Esophagus squamous epithelium (tissue), 5 donors: ENCODE data around the gene NAXE. TPM values are rescaled to one million over a fixed set of nuclear protein-coding genes. Genes with fewer than 3 reads are reported as not detected.

Experiments
- DNase-seq: peaks from one replicate; lab custom pipeline; 2025; lab: John Stamatoyannopoulos, UW
- H3K27ac ChIP-seq, 4 donors: fragments of 200-600 bp; sonication (generic); one replicate each; pipeline ENCODE4 v1.5.1; 2016 to 2019; ENCODE audit warnings: mild to moderate bottlenecking in 1 of 4
- H3K27me3 ChIP-seq, 4 donors: fragments of 200-600 bp; sonication (generic); 1 replicate in 3 of 4; 2 replicates in 1 of 4; pipeline versions ENCODE4 v1.5.1 to v1.6.0; 2017 to 2021; ENCODE audit warnings: antibody characterized with exemption in 1 of 4
- H3K36me3 ChIP-seq, 3 donors: fragments of 200-600 bp; sonication (generic); one replicate each; pipeline ENCODE4 v1.5.1; 2016 to 2019
- H3K4me1 ChIP-seq, 3 donors: fragments of 200-600 bp; sonication (generic); one replicate each; pipeline ENCODE4 v1.5.1; 2017 to 2019
- H3K4me3 ChIP-seq, 4 donors: fragments of 200-600 bp; sonication (generic); 1 replicate in 3 of 4; 2 replicates in 1 of 4; pipeline ENCODE4 v1.5.1; 2016 to 2019; ENCODE audit warnings: mild to moderate bottlenecking in 2 of 4, moderate library complexity in 1 of 4
- H3K9me3 ChIP-seq, 3 donors: fragments of 200-600 bp; sonication (generic); one replicate each; pipeline ENCODE4 v1.5.1; 2016 to 2019
- POLR2A ChIP-seq, 4 donors: fragments of 450-650 bp; IDR thresholded peaks; one replicate each; pipeline ENCODE4 v1.6.1; 2017; ENCODE audit warnings: antibody characterized with exemption in 4 of 4, mild to moderate bottlenecking in 4 of 4, moderate library complexity in 3 of 4
- WGBS, 2 donors: methylation state at CpG; one replicate each; pipeline ENCODE4 v1.1.5; 2018; 5-methylcytosine and 5-hydroxymethylcytosine counted together
- intact Hi-C: fragments of 100-400 bp; cut with DNase I; formaldehyde crosslinking; loops from one replicate; pipeline ENCODE4 v1.15.0; 2022
- total RNA-seq, 4 donors: library from RNA; depleted of rRNA; stranded (reverse); fragments of >200 nt; gene quantifications; one replicate each; pipeline ENCODE4 v1.1.0, GENCODE V29; 2016
- TF ChIP-seq, protein P1 (sequence below), 6 experiments: fragments of 450-650 bp in 4 of 6; fragments of 200-600 bp in 2 of 6; sonication (generic) in 2 of 6; IDR thresholded peaks; one replicate each; pipeline ENCODE4 v1.5.1; 2016 to 2019; ENCODE audit warnings: antibody characterized with exemption in 6 of 6, mild to moderate bottlenecking in 4 of 6, moderate library complexity in 4 of 6
- donor health status: DM: yes; HTN: yes; CAD: no.

NAXE gene
- total RNA-seq, 4 donors from 2014 or later: 36.5 to 64.4 (median 52.8) TPM

- H3K36me3 ChIP-seq: no peaks in the 10 kb centered on the region
- no peak overlapping the region for H3K4me3 ChIP-seq
- no peaks in the 10 kb centered on the region for H3K9me3 ChIP-seq
- H3K4me1 ChIP-seq: peaks cover 7 to 15% (median 11%) of the 10 kb centered on the region in 3 donors
- intact Hi-C loops: no loop called here
- 60 to 61% methylated on average over 3 to 5 of the region's 6 CpGs for WGBS, 2 donors
- H3K27ac ChIP-seq: no peak overlapping the region
- H3K27me3 ChIP-seq: peaks cover 11 to 100% (median 28%) of the 10 kb centered on the region in 4 donors
- TF ChIP-seq POLR2A (IDR thresholded peaks at IDR 0.05): no peak
- TF ChIP-seq, protein P1, sequence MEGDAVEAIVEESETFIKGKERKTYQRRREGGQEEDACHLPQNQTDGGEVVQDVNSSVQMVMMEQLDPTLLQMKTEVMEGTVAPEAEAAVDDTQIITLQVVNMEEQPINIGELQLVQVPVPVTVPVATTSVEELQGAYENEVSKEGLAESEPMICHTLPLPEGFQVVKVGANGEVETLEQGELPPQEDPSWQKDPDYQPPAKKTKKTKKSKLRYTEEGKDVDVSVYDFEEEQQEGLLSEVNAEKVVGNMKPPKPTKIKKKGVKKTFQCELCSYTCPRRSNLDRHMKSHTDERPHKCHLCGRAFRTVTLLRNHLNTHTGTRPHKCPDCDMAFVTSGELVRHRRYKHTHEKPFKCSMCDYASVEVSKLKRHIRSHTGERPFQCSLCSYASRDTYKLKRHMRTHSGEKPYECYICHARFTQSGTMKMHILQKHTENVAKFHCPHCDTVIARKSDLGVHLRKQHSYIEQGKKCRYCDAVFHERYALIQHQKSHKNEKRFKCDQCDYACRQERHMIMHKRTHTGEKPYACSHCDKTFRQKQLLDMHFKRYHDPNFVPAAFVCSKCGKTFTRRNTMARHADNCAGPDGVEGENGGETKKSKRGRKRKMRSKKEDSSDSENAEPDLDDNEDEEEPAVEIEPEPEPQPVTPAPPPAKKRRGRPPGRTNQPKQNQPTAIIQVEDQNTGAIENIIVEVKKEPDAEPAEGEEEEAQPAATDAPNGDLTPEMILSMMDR (IDR thresholded peaks at IDR 0.05): no peak
- no peak for DNase-seq
Measured at GRCh38 chr1:156639601-156640101, 48.1 kb downstream of the NAXE start.

DNA sequence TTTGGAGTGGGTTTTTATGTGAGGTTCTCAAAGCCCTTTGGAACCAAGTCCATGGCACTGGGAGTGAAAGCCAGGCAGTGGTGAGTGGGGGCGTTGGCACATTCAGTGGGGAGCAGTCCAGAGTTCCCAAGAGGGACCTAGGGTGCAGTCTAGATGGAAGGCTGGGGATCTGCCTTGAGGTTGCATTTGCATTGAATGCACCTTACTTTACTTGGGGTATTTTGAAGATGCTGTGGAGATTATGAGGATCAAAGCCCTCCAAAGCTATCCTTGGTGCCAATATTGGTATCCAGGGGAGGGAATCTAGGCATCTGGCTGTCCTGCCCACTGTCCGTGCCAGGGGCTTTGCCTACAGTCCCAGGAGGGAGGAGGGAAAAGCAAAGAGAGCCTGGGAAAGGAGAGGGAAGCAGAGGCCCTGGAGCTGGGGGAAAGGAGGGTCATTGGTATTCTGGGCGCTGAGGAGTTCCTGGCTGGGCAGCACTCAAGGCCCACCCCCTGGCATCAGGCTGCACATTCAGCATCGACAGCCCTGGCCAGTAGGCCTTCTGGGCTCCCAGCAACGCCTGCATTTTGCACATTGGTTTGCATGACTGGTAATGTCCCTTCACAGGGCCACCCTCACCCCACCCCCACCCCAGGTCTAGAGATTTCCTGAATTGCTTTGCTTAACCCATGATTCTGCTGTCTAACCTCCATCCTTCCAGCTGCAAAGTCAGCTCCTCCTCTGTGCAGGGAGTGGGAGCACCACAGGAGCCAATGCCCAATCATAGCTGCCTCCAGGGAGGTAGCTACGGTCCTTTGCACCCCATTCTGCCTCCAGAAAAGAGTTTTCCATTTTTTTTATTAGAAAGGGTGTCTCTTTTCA is 49.5 kb downstream of the NAXE start:
- no peaks in the 10 kb centered on the region for H3K9me3 ChIP-seq
- peaks cover 11 to 100% (median 28%) of the 10 kb centered on the region in 4 donors for H3K27me3 ChIP-seq
- intact Hi-C loops: no loop called here
- WGBS, 2 donors: 20 to 30% methylated on average over 5 of the region's 6 CpGs
- H3K4me3 ChIP-seq: peak overlapping the region in 2 of 4 donors; percentile 41 to 62
- no peaks in the 10 kb centered on the region for H3K36me3 ChIP-seq
- H3K27ac ChIP-seq: no peak overlapping the region
- peaks cover 7 to 15% (median 11%) of the 10 kb centered on the region in 3 donors for H3K4me1 ChIP-seq
- TF ChIP-seq POLR2A (IDR thresholded peaks at IDR 0.05): no peak
- TF ChIP-seq, protein P1 (IDR thresholded peaks at IDR 0.05): no peak
- no peak for DNase-seq

DNA sequence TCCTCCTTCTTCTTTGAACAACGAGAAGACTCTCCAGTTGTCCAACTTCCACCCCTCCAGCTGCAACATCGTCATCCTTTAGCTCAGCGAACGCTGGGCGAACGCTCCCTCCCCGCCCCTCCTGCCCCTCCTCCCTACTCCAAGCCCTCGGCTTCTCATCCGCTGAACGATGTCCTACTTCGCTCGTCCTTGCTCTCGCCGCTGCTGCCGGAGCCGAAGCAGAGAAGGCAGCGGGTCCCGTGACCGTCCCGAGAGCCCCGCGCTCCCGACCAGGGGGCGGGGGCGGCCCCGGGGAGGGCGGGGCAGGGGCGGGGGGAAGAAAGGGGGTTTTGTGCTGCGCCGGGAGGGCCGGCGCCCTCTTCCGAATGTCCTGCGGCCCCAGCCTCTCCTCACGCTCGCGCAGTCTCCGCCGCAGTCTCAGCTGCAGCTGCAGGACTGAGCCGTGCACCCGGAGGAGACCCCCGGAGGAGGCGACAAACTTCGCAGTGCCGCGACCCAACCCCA is 50.2 kb downstream of the NAXE start, which contains the start of gene BCAN:
Gene BCAN (plus strand): TSS at position 357 of the 504 bp plus-strand sequence. CDS start 3,938 bp downstream, outside the sequence.
- intact Hi-C loops: no loop called here
- Histone ChIP-seq H3K9me3 (no peaks in the 10 kb centered on the region), H3K27me3 (peaks cover 11 to 100% (median 28%) of the 10 kb centered on the region in 4 donors), H3K27ac (no peak within 1 kb of the TSS), H3K4me3 (peak within 1 kb of the TSS in 3 of 4 donors; percentile 8 to 62 (median 41)), H3K36me3 (no peaks in the 10 kb centered on the region), H3K4me1 (peaks cover 7 to 15% (median 11%) of the 10 kb centered on the region in 3 donors)
- 0 to 1% methylated on average over 9 to 10 of the region's 46 CpGs for WGBS, 2 donors
- TF ChIP-seq, protein P1 (IDR thresholded peaks at IDR 0.05): no peak
- no peak for TF ChIP-seq POLR2A (IDR thresholded peaks at IDR 0.05)
- no peak for DNase-seq

- no peak for DNase-seq
- H3K36me3 ChIP-seq: no peaks in the 10 kb centered on the region
- H3K27ac ChIP-seq: no peak overlapping the region
- TF ChIP-seq POLR2A (IDR thresholded peaks at IDR 0.05): no peak
- TF ChIP-seq, protein P1 (IDR thresholded peaks at IDR 0.05): no peak
- intact Hi-C loops: no loop called here
- 32 to 37% methylated on average over 5 to 7 of the region's 40 CpGs for WGBS, 2 donors
- peak overlapping the region in 3 of 4 donors; percentile 8 to 62 (median 41) for H3K4me3 ChIP-seq
- no peaks in the 10 kb centered on the region for H3K9me3 ChIP-seq
- peaks cover 7 to 15% (median 11%) of the 10 kb centered on the region in 3 donors for H3K4me1 ChIP-seq
- peaks cover 11 to 100% (median 28%) of the 10 kb centered on the region in 4 donors for H3K27me3 ChIP-seq
Measured at GRCh38 chr1:156642265-156643048, 50.9 kb downstream of the NAXE start.
